Measurements from ENCODE around the gene PPP1R10.

GRCh38 chr6:30611856-30612194 is 5.2 kb downstream of the PPP1R10 start:
- TF ChIP-seq CTCF (IDR thresholded peaks at IDR 0.05) (no peak), POLR2A (IDR thresholded peaks at IDR 0.05) (no peak)

Measured in heart left ventricle (tissue), 13 donors.